ENCODE data around the gene TTLL4.
"Not testable (repeated sequence)": the region's sequence is repeated elsewhere in the genome, so short reads cannot be mapped to it uniquely, and the experiment has no call there.

TTLL4 gene

GRCh38 chr2:218710687-218711549 is at the start of gene TTLL4:
TTLL4 (plus strand) TSS chr2:218710835; CDS start chr2:218737677, 26,842 bp downstream.
- in situ Hi-C loops (cut with HindIII; ENCODE audit: low sequenced_read_pairs): no loop called here

GRCh38 chr2:218662377-218662776 is 48.3 kb upstream of the TTLL4 start:
- in situ Hi-C loops (cut with HindIII; ENCODE audit: low sequenced_read_pairs): no loop called here

GRCh38 chr2:218662827-218663226 is 47.8 kb upstream of the TTLL4 start:
- in situ Hi-C loops (cut with HindIII; ENCODE audit: low sequenced_read_pairs): no loop called here

GRCh38 chr2:218663901-218664300 is 46.7 kb upstream of the TTLL4 start:
- in situ Hi-C loops (cut with HindIII; ENCODE audit: low sequenced_read_pairs): no loop called here

- in situ Hi-C loops (cut with HindIII; ENCODE audit: low sequenced_read_pairs): no loop called here
These were observed 46.0 kb upstream of the TTLL4 start for GRCh38 chr2:218664653-218665052.

GRCh38 chr2:218671097-218671653 is 39.5 kb upstream of the TTLL4 start:
- in situ Hi-C loops (cut with HindIII; ENCODE audit: low sequenced_read_pairs): no loop called here

GRCh38 chr2:218671654-218672566 is 38.7 kb upstream of the TTLL4 start, which contains the start of the genes RNF25 and STK36:
RNF25 (minus strand) TSS chr2:218672002; CDS start chr2:218671970, 32 bp downstream.
STK36 (plus strand) TSS chr2:218672086; CDS start chr2:218672830, 744 bp downstream.
- in situ Hi-C loops (cut with HindIII; ENCODE audit: low sequenced_read_pairs): no loop called here

- in situ Hi-C loops (cut with HindIII; ENCODE audit: low sequenced_read_pairs): no loop called here
These were observed 31.5 kb upstream of the TTLL4 start for GRCh38 chr2:218679119-218679518.

- in situ Hi-C loops (cut with HindIII; ENCODE audit: low sequenced_read_pairs): no loop called here
These were observed 30.6 kb upstream of the TTLL4 start for GRCh38 chr2:218680061-218680460.

GRCh38 chr2:218687400-218688060 is 23.1 kb upstream of the TTLL4 start:
- in situ Hi-C loops (cut with HindIII; ENCODE audit: low sequenced_read_pairs): not testable (repeated sequence)

- in situ Hi-C loops (cut with HindIII; ENCODE audit: low sequenced_read_pairs): loop anchor here (5.0 kb wide), 1 partner anchor 66 kb away; no protein-coding TSS in a partner anchor
These were observed 19.4 kb upstream of the TTLL4 start for GRCh38 chr2:218691234-218691633.

- in situ Hi-C loops (cut with HindIII; ENCODE audit: low sequenced_read_pairs): loop anchor here (5.0 kb wide), 1 partner anchor 63 kb away; no protein-coding TSS in a partner anchor
These were observed 16.1 kb upstream of the TTLL4 start for GRCh38 chr2:218694405-218695145.

GRCh38 chr2:218698885-218699284 is 11.8 kb upstream of the TTLL4 start:
- in situ Hi-C loops (cut with HindIII; ENCODE audit: low sequenced_read_pairs): no loop called here

- in situ Hi-C loops (cut with HindIII; ENCODE audit: low sequenced_read_pairs): loop anchor here (5.0 kb wide), 1 partner anchor 45 kb away; the partner anchor contains the start of genes BCS1L and ZNF142
These were observed 8.8 kb upstream of the TTLL4 start for GRCh38 chr2:218701806-218702205.

GRCh38 chr2:218703341-218703740 is 7.3 kb upstream of the TTLL4 start:
- in situ Hi-C loops (cut with HindIII; ENCODE audit: low sequenced_read_pairs): loop anchor here (5.0 kb wide), 1 partner anchor 46 kb away; the partner anchor contains the start of genes BCS1L and ZNF142

- in situ Hi-C loops (cut with HindIII; ENCODE audit: low sequenced_read_pairs): no loop called here
These were observed 2.5 kb upstream of the TTLL4 start for GRCh38 chr2:218708086-218708485.

- in situ Hi-C loops (cut with HindIII; ENCODE audit: low sequenced_read_pairs): no loop called here
These were observed 727 bp upstream of the TTLL4 start for GRCh38 chr2:218709908-218710307.

- in situ Hi-C loops (cut with HindIII; ENCODE audit: low sequenced_read_pairs): no loop called here
These were observed 325 bp upstream of the TTLL4 start for GRCh38 chr2:218710334-218710686.

GRCh38 chr2:218711550-218711929 is 905 bp downstream of the TTLL4 start:
- in situ Hi-C loops (cut with HindIII; ENCODE audit: low sequenced_read_pairs): no loop called here

GRCh38 chr2:218713922-218714321 is 3.3 kb downstream of the TTLL4 start:
- in situ Hi-C loops (cut with HindIII; ENCODE audit: low sequenced_read_pairs): no loop called here

Data from endothelial cell of hepatic sinusoid (primary cell).